B cell (primary cell): ENCODE data around the gene CAMK4.

Source experiments
- EZH2 ChIP-seq: IDR thresholded peaks from 2 replicates; pipeline ENCODE4 v1.6.1; 2012; ENCODE audit warnings: borderline replicate concordance, low read depth, mild to moderate bottlenecking, moderate library complexity, low read length; ENCODE audit not compliant: insufficient read depth, poor library complexity, severe bottlenecking
- TF ChIP-seq, protein P1 (sequence below): fragments of 200-600 bp; IDR thresholded peaks from one replicate; pipeline ENCODE4 v1.8.0; 2022; ENCODE audit warnings: antibody characterized with exemption, mild to moderate bottlenecking

DNA sequence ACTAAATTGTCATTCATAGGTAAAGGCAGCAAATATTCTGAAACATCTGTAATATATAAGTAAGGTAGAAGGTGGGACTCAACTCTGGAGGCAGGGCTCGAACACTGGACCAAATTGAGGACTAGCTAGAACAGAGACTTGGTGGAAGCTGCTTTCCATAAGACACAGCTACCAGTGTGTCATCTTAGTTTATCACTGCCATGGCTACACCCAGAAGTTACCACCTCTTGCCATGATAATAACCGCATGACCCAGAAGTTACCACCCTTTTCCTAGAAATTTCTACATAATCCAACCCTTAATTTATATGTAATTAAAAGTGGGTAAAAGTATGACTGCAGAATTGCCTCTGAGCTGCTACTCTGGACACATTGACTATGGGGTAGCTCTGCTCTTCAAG, 188.4 kb downstream of the CAMK4 start:
- TF ChIP-seq, protein P1, sequence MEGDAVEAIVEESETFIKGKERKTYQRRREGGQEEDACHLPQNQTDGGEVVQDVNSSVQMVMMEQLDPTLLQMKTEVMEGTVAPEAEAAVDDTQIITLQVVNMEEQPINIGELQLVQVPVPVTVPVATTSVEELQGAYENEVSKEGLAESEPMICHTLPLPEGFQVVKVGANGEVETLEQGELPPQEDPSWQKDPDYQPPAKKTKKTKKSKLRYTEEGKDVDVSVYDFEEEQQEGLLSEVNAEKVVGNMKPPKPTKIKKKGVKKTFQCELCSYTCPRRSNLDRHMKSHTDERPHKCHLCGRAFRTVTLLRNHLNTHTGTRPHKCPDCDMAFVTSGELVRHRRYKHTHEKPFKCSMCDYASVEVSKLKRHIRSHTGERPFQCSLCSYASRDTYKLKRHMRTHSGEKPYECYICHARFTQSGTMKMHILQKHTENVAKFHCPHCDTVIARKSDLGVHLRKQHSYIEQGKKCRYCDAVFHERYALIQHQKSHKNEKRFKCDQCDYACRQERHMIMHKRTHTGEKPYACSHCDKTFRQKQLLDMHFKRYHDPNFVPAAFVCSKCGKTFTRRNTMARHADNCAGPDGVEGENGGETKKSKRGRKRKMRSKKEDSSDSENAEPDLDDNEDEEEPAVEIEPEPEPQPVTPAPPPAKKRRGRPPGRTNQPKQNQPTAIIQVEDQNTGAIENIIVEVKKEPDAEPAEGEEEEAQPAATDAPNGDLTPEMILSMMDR, result no peak
- TF ChIP-seq EZH2, result no peak
